Measurements from ENCODE around the gene IPO8. TPM values are rescaled to one million over a fixed set of nuclear protein-coding genes. Genes with fewer than 3 reads are reported as not detected.

The IPO8 gene
- total RNA-seq, 1 experiment from 2014 or later: 75.0 TPM

DNA sequence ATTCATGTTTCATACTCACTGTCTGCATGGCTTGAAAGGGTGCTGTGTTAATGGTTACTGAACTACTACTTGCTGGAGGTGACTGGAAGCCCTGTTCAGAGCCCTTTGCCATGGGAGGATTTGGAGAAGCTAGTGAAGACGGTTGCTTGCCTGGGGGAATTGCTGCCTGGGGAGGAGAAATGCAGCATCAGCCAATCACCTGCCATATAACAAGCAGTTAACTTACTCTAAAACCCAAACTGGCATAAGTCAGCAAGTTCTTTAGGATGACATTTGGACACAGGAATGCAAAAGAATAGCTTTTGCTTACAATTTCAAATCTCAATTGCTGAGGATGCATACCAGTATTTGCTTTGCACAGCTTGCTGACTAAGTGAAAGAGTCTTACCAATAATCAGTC, 23.4 kb upstream of the IPO8 start:
- H3K27ac ChIP-seq: no peak overlapping the region
- H3K36me3 ChIP-seq (ENCODE audit: low read depth): peaks cover 57% of the 10 kb centered on the region
- no TSS peak for BruUV-seq (replicated peaks)
- no peak overlapping the region for H3K4me3 ChIP-seq
- no peaks in the 10 kb centered on the region for H3K9me2 ChIP-seq (ENCODE audit: insufficient read depth)
- ChIA-PET POLR2A (ENCODE audit: unreplicated experiment) (no interaction called here), CTCF (no interaction called here)
- H3F3A ChIP-seq (ENCODE audit: insufficient read depth, low read depth): peaks cover 4% of the 10 kb centered on the region; the same call in 1 of the 2 replicates
- no peaks in the 10 kb centered on the region for H3K9me3 ChIP-seq (ENCODE audit: insufficient read depth, low read depth)
- TF ChIP-seq, protein P1, sequence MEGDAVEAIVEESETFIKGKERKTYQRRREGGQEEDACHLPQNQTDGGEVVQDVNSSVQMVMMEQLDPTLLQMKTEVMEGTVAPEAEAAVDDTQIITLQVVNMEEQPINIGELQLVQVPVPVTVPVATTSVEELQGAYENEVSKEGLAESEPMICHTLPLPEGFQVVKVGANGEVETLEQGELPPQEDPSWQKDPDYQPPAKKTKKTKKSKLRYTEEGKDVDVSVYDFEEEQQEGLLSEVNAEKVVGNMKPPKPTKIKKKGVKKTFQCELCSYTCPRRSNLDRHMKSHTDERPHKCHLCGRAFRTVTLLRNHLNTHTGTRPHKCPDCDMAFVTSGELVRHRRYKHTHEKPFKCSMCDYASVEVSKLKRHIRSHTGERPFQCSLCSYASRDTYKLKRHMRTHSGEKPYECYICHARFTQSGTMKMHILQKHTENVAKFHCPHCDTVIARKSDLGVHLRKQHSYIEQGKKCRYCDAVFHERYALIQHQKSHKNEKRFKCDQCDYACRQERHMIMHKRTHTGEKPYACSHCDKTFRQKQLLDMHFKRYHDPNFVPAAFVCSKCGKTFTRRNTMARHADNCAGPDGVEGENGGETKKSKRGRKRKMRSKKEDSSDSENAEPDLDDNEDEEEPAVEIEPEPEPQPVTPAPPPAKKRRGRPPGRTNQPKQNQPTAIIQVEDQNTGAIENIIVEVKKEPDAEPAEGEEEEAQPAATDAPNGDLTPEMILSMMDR (conservative IDR thresholded peaks at IDR 0.05): no peak
- TF ChIP-seq EZH2 (IDR thresholded peaks at IDR 0.05; ENCODE audit: low read depth): no peak
- H3K4me2 ChIP-seq: no peak overlapping the region
- H3K4me1 ChIP-seq (replicated peaks; ENCODE audit: insufficient read depth): no peaks in the 10 kb centered on the region
- no peaks in the 10 kb centered on the region; the same call in 1 of the 2 replicates for H4K20me1 ChIP-seq (ENCODE audit: insufficient read depth)
- H3K79me2 ChIP-seq (ENCODE audit: low read depth): 0 out of 2 replicates have a peak, but pooled peaks cover 4% of the 10 kb centered on the region
- intact Hi-C loops (cut with micrococcal nuclease; ENCODE audit: unreplicated experiment): no loop called here
- H2AFZ ChIP-seq: no peak overlapping the region
- no peaks in the 10 kb centered on the region for H3K27me3 ChIP-seq (ENCODE audit: insufficient read depth, low read depth)
- DNase-seq: no peak

DNA sequence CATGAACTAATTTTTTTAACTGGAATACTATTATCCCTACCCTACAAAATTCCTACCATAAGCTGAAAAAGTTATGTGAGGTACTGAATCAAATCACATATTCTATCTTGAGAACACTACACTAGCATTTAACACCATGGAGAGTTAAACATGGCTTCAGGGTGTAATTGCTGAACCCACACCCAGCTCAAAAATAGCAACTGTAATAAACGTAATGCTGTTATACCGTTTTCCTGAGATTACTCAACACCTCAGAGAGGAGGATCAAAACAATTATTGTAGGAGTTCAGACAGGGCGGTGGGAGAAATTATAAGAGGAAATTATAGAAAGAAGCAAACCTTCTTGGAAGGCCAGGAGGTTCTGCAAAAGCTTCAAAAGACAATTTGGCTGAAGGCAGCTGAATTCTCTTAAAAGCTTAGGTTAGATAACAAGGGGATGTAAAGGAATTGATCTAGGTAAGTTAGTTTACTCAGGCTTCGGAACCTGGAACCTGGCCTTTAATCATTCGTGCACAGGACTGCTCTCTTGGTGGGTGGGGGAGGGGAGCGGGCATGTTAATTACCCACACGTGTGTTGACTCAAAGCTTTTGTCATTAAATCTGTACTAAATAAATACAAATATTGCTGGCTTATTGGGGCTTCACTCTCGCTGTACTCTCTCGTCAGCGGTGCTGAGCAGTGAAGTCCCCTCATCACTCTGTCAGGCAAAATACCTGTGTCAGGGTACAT, 12.1 kb upstream of the IPO8 start:
- Histone ChIP-seq H3K4me3 (no peak overlapping the region), H3K4me1 (replicated peaks; ENCODE audit: insufficient read depth) (no peaks in the 10 kb centered on the region), H4K20me1 (ENCODE audit: insufficient read depth) (no peaks in the 10 kb centered on the region), H2AFZ (no peak overlapping the region), H3K27me3 (ENCODE audit: insufficient read depth, low read depth) (no peaks in the 10 kb centered on the region), H3K9me3 (ENCODE audit: insufficient read depth, low read depth) (no peaks in the 10 kb centered on the region), H3F3A (ENCODE audit: insufficient read depth, low read depth) (no peaks in the 10 kb centered on the region; the same call in 1 of the 2 replicates), H3K4me2 (no peak overlapping the region), H3K79me2 (ENCODE audit: low read depth) (no peaks in the 10 kb centered on the region), H3K36me3 (ENCODE audit: low read depth) (peaks cover 15% of the 10 kb centered on the region; the same call in 1 of the 2 replicates), H3K9me2 (ENCODE audit: insufficient read depth) (no peaks in the 10 kb centered on the region), H3K27ac (no peak overlapping the region)
- ChIA-PET CTCF (no interaction called here), POLR2A (ENCODE audit: unreplicated experiment) (interaction anchor here (0.6 kb wide), 1 partner anchor 534 kb away, joined by 4 read pairs; no protein-coding TSS in a partner anchor)
- intact Hi-C loops (cut with micrococcal nuclease; ENCODE audit: unreplicated experiment): no loop called here
- DNase-seq: no peak
- TF ChIP-seq, protein P1 (conservative IDR thresholded peaks at IDR 0.05): no peak
- no peak for TF ChIP-seq EZH2 (IDR thresholded peaks at IDR 0.05; ENCODE audit: low read depth)
- BruUV-seq (replicated peaks): no TSS peak

DNA sequence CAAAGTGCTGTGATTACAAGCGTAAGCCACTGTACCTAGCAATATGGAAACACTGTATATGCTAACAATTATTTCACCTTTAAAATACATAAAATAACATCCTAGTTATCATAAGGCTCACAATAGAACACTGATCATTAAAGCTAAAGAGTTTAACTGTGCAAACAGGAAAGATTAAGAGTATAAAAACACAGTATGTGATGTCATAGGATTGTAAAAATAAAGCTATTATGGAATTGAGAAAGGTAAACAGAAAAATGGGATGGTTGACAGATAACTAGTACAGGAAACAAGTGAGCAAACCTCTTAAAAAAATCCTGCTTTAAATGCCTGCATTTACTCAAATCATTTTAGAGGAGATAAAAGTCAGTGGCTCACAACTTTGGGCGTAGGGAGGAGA, 10.8 kb upstream of the IPO8 start:
- no TSS peak for BruUV-seq (replicated peaks)
- intact Hi-C loops (cut with micrococcal nuclease; ENCODE audit: unreplicated experiment): no loop called here
- H3K4me3 ChIP-seq: no peak overlapping the region
- DNase-seq: no peak
- no peaks in the 10 kb centered on the region for H3K27me3 ChIP-seq (ENCODE audit: insufficient read depth, low read depth)
- no peak overlapping the region for H3K4me2 ChIP-seq
- peaks cover 15% of the 10 kb centered on the region; the same call in 1 of the 2 replicates for H3K36me3 ChIP-seq (ENCODE audit: low read depth)
- no peak overlapping the region for H2AFZ ChIP-seq
- TF ChIP-seq, protein P1 (conservative IDR thresholded peaks at IDR 0.05): no peak
- TF ChIP-seq EZH2 (IDR thresholded peaks at IDR 0.05; ENCODE audit: low read depth): no peak
- no peaks in the 10 kb centered on the region for H3K4me1 ChIP-seq (replicated peaks; ENCODE audit: insufficient read depth)
- no peaks in the 10 kb centered on the region for H3K9me3 ChIP-seq (ENCODE audit: insufficient read depth, low read depth)
- no peaks in the 10 kb centered on the region; the same call in 1 of the 2 replicates for H3F3A ChIP-seq (ENCODE audit: insufficient read depth, low read depth)
- POLR2A ChIA-PET (ENCODE audit: unreplicated experiment): interaction anchor here (0.6 kb wide), 1 partner anchor 1049 kb away, joined by 3 read pairs; no protein-coding TSS in a partner anchor
- no peaks in the 10 kb centered on the region for H3K79me2 ChIP-seq (ENCODE audit: low read depth)
- no peak overlapping the region for H3K27ac ChIP-seq
- no peaks in the 10 kb centered on the region for H3K9me2 ChIP-seq (ENCODE audit: insufficient read depth)
- CTCF ChIA-PET: no interaction called here
- H4K20me1 ChIP-seq (ENCODE audit: insufficient read depth): no peaks in the 10 kb centered on the region
